Karpas-422 (cell line): ENCODE data around the gene HYAL3. TPM values are rescaled to one million over a fixed set of nuclear protein-coding genes. Genes with fewer than 3 reads are reported as not detected.
A peak's percentile ranks its signal among the peaks of the same experiment; 100 is the strongest.
"Not testable (repeated sequence)": the region's sequence is repeated elsewhere in the genome, so short reads cannot be mapped to it uniquely, and the experiment has no call there.

Source experiments
- DNase-seq: peaks from one replicate; pipeline ENCODE4 v3.0.0-alpha.2; 2015
- H2AFZ ChIP-seq: fragments of 200-600 bp; sonication (generic); 2 replicates; pipeline ENCODE4 v1.6.1; 2014; ENCODE audit warnings: antibody characterized with exemption, low read length, mixed read lengths
- H3K27ac ChIP-seq: fragments of 200-600 bp; sonication (generic); 2 replicates; pipeline ENCODE4 v1.5.1; 2014; ENCODE audit warnings: mild to moderate bottlenecking, low read length, moderate library complexity
- H3K27me3 ChIP-seq: fragments of 200-600 bp; sonication (generic); 2 replicates; pipeline ENCODE4 v1.6.1; 2014; ENCODE audit warnings: low read length, mixed read lengths
- H3K36me3 ChIP-seq: fragments of 200-600 bp; sonication (generic); 2 replicates; pipeline ENCODE4 v1.6.1; 2014; ENCODE audit warnings: low read length, mixed read lengths; ENCODE audit not compliant: insufficient read depth
- H3K4me1 ChIP-seq: fragments of 200-600 bp; sonication (generic); 2 replicates; pipeline ENCODE4 v1.6.1; 2014; ENCODE audit warnings: mild to moderate bottlenecking, low read length, mixed read lengths
- H3K4me2 ChIP-seq: fragments of 200-600 bp; sonication (generic); 2 replicates; pipeline ENCODE4 v1.6.1; 2014; ENCODE audit warnings: low read length, low read depth, mild to moderate bottlenecking; ENCODE audit not compliant: poor library complexity, severe bottlenecking
- H3K4me3 ChIP-seq: fragments of 200-600 bp; sonication (generic); 2 replicates; pipeline ENCODE4 v1.5.1; 2014; ENCODE audit warnings: mild to moderate bottlenecking, antibody characterized with exemption, low read length, mixed read lengths
- H3K79me2 ChIP-seq: fragments of 200-600 bp; sonication (generic); 2 replicates; pipeline ENCODE4 v1.6.1; 2014; ENCODE audit warnings: mild to moderate bottlenecking, low read length, mixed read lengths
- H3K9ac ChIP-seq: fragments of 200-600 bp; sonication (generic); 2 replicates; pipeline ENCODE4 v1.6.0; 2014; ENCODE audit warnings: low read length
- H3K9me2 ChIP-seq: fragments of 200-600 bp; sonication (generic), shearing (Covaris generic); replicated peaks from 2 replicates; pipeline ENCODE4 v1.6.0; 2014; ENCODE audit warnings: mild to moderate bottlenecking, low read length, moderate library complexity; ENCODE audit not compliant: insufficient read depth
- H3K9me3 ChIP-seq: fragments of 300-700, 200-600 bp; sonication (generic); 2 replicates; pipeline ENCODE4 v1.6.1; 2014; ENCODE audit warnings: low read length, mixed read lengths
- H4K20me1 ChIP-seq: fragments of 200-600 bp; sonication (generic); 2 replicates; pipeline ENCODE4 v1.6.1; 2014; ENCODE audit warnings: mild to moderate bottlenecking, antibody characterized with exemption, low read length, low read depth; ENCODE audit not compliant: insufficient read depth
- total RNA-seq: library from RNA; depleted of rRNA; stranded (reverse); fragments of >200 nt; shearing (Covaris generic); gene quantifications from 2 replicates; pipeline ENCODE4 v1.2.3, GENCODE V29; 2014; ENCODE audit warnings: low replicate concordance

The HYAL3 gene
- total RNA-seq, 1 experiment from 2014 or later, result 9.3 TPM

- Histone ChIP-seq H2AFZ (no peak overlapping the region), H3K9ac (no peak overlapping the region), H3K4me2 (no peak overlapping the region), H3K27ac (no peak overlapping the region), H3K9me3 (no peaks in the 10 kb centered on the region), H3K4me1 (peaks cover 2% of the 10 kb centered on the region), H3K79me2 (no peaks in the 10 kb centered on the region), H3K27me3 (no peaks in the 10 kb centered on the region), H3K36me3 (no peaks in the 10 kb centered on the region), H3K4me3 (no peak overlapping the region), H3K9me2 (no peaks in the 10 kb centered on the region), H4K20me1 (no peaks in the 10 kb centered on the region)
- DNase-seq, result no peak
Measured at GRCh38 chr3:50265571-50265970, 33.6 kb downstream of the HYAL3 start.

GRCh38 chr3:50264964-50265485 is 34.2 kb downstream of the HYAL3 start:
- no peak overlapping the region for H3K4me3 ChIP-seq
- H3K79me2 ChIP-seq, result no peaks in the 10 kb centered on the region
- no peak overlapping the region for H3K9ac ChIP-seq
- H3K27me3 ChIP-seq, result no peaks in the 10 kb centered on the region
- no peaks in the 10 kb centered on the region for H3K36me3 ChIP-seq
- H4K20me1 ChIP-seq, result no peaks in the 10 kb centered on the region
- H3K27ac ChIP-seq, result no peak overlapping the region
- peaks cover 6% of the 10 kb centered on the region for H3K4me1 ChIP-seq
- H3K9me2 ChIP-seq, result no peaks in the 10 kb centered on the region
- no peak for DNase-seq
- no peak overlapping the region for H3K4me2 ChIP-seq
- H3K9me3 ChIP-seq, result no peaks in the 10 kb centered on the region
- no peak overlapping the region for H2AFZ ChIP-seq

GRCh38 chr3:50264383-50264963 is 34.7 kb downstream of the HYAL3 start:
- no peaks in the 10 kb centered on the region for H3K9me3 ChIP-seq
- H2AFZ ChIP-seq, result no peak overlapping the region
- H3K4me3 ChIP-seq, result no peak overlapping the region
- no peaks in the 10 kb centered on the region for H3K9me2 ChIP-seq
- no peaks in the 10 kb centered on the region for H3K79me2 ChIP-seq
- no peak overlapping the region for H3K27ac ChIP-seq
- no peak for DNase-seq
- no peak overlapping the region for H3K9ac ChIP-seq
- H4K20me1 ChIP-seq, result no peaks in the 10 kb centered on the region
- H3K27me3 ChIP-seq, result no peaks in the 10 kb centered on the region
- no peaks in the 10 kb centered on the region for H3K36me3 ChIP-seq
- H3K4me1 ChIP-seq, result peaks cover 10% of the 10 kb centered on the region
- no peak overlapping the region for H3K4me2 ChIP-seq

DNA sequence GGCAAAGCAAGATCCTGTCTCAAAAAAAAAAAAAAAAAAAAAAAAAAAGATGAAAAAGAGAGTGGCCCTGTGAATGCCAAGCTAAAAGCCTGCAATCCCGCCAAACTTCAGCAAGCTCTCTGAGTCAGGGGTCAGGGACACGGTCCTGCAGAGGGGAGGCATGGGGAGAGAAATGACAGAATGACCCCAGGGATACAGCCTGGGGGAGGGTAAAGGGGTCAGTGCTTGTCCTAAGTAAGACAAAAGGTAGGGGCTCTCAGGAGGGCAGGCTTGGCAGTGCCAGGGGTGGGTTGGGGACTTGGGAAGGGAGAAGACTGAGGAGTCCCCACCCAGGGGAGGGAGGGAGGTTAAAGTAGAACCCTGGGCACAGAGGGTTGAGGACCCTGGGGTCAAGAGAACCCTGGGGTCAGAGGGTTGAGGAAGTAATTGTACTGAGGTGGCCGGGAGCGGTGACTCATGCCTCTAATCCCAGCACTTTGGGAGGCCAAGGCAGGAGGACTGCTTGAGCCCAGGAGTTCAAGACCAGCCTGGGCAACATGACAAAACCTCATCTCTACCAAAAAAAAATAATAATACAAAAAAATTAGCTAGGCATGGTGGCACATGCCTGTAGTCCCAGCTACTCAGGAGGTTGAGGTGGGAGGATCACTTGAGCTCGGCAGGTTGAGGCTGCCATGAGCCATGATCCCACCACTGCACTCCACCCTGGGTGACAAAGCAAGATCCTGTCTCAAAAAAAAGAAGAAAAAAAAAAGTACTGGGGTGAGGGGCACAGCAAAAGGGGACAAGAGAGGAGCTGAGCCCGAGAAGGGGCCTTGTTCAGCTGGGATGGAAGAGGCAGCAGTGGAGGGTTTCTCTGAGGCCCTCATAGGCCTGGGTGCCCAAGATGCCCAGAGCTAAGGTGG is 35.5 kb downstream of the HYAL3 start:
- Histone ChIP-seq H3K4me1 (peaks cover 10% of the 10 kb centered on the region), H3K27ac (no peak overlapping the region), H3K9me2 (no peaks in the 10 kb centered on the region), H3K9ac (no peak overlapping the region), H3K27me3 (no peaks in the 10 kb centered on the region), H3K79me2 (no peaks in the 10 kb centered on the region), H3K9me3 (no peaks in the 10 kb centered on the region), H4K20me1 (no peaks in the 10 kb centered on the region), H2AFZ (no peak overlapping the region), H3K4me2 (no peak overlapping the region), H3K4me3 (no peak overlapping the region), H3K36me3 (no peaks in the 10 kb centered on the region)
- DNase-seq, result no peak

- no peaks in the 10 kb centered on the region for H3K27me3 ChIP-seq
- no peaks in the 10 kb centered on the region for H3K79me2 ChIP-seq
- DNase-seq, result no peak
- H3K4me2 ChIP-seq, result no peak overlapping the region
- peaks cover 10% of the 10 kb centered on the region for H3K4me1 ChIP-seq
- no peaks in the 10 kb centered on the region for H3K9me2 ChIP-seq
- H3K4me3 ChIP-seq, result no peak overlapping the region
- no peaks in the 10 kb centered on the region for H3K36me3 ChIP-seq
- no peaks in the 10 kb centered on the region for H3K9me3 ChIP-seq
- H3K9ac ChIP-seq, result no peak overlapping the region
- H2AFZ ChIP-seq, result no peak overlapping the region
- H3K27ac ChIP-seq, result no peak overlapping the region
- H4K20me1 ChIP-seq, result no peaks in the 10 kb centered on the region
Measured at GRCh38 chr3:50262778-50263177, 36.4 kb downstream of the HYAL3 start.

- H3K9me3 ChIP-seq, DNase-seq, H3K9ac ChIP-seq, H3K4me1 ChIP-seq, H3K27me3 ChIP-seq, H3K27ac ChIP-seq, H3K4me3 ChIP-seq, H4K20me1 ChIP-seq, H3K79me2 ChIP-seq, H3K36me3 ChIP-seq, H3K9me2 ChIP-seq, H2AFZ ChIP-seq, H3K4me2 ChIP-seq: not testable (repeated sequence)
Measured at GRCh38 chr3:50262200-50262599, 37.0 kb downstream of the HYAL3 start.

- Histone ChIP-seq H3K27me3 (no peaks in the 10 kb centered on the region), H3K9me2 (no peaks in the 10 kb centered on the region), H3K9ac (no peak overlapping the region), H3K27ac (no peak overlapping the region), H4K20me1 (no peaks in the 10 kb centered on the region; the same call in 1 of the 2 replicates), H3K36me3 (peaks cover 4% of the 10 kb centered on the region), H2AFZ (no peak overlapping the region), H3K4me1 (peaks cover 10% of the 10 kb centered on the region), H3K9me3 (no peaks in the 10 kb centered on the region), H3K4me3 (no peak overlapping the region), H3K4me2 (no peak overlapping the region), H3K79me2 (no peaks in the 10 kb centered on the region)
- DNase-seq, result no peak
Measured at GRCh38 chr3:50261505-50261904, 37.7 kb downstream of the HYAL3 start.

DNA sequence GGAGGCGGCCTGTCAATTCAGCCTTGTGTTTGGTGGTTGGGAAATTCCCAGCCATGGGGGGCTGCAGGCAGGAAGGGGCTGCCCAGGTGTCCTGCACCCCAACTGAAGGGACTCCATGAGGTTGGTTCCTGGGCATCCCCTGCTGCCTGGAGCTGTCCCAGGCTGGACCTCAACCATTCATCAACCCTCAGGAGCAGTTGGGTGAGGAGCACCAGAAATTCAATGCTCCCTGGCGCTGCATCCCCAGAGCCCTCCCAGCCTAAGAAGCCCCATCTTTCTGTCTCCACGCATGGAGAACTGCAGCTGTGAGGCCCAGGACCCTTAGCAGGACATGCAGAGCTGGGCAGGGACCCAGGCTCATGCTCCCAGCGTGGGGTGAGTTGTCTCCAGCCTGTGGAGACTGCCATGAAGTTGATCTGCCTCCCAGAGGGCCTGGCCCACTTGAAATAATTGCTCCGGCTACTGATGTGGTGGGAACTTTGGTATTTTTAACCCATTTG is 38.2 kb downstream of the HYAL3 start:
- Histone ChIP-seq H4K20me1 (no peaks in the 10 kb centered on the region; the same call in 1 of the 2 replicates), H3K27me3 (no peaks in the 10 kb centered on the region), H3K4me1 (peaks cover 10% of the 10 kb centered on the region), H2AFZ (no peak overlapping the region), H3K36me3 (peaks cover 4% of the 10 kb centered on the region), H3K9ac (peak overlapping the region; percentile 71), H3K9me2 (no peaks in the 10 kb centered on the region), H3K79me2 (no peaks in the 10 kb centered on the region), H3K27ac (no peak overlapping the region), H3K9me3 (no peaks in the 10 kb centered on the region), H3K4me3 (no peak overlapping the region; the same call in 1 of the 2 replicates), H3K4me2 (peak overlapping the region; percentile 69)
- DNase-seq, result no peak
